ENCODE data around the gene PMS2.
A peak's percentile ranks its signal among the peaks of the same experiment; 100 is the strongest.
"Not testable (repeated sequence)": the region's sequence is repeated elsewhere in the genome, so short reads cannot be mapped to it uniquely, and the experiment has no call there.

The PMS2 gene, protein sequence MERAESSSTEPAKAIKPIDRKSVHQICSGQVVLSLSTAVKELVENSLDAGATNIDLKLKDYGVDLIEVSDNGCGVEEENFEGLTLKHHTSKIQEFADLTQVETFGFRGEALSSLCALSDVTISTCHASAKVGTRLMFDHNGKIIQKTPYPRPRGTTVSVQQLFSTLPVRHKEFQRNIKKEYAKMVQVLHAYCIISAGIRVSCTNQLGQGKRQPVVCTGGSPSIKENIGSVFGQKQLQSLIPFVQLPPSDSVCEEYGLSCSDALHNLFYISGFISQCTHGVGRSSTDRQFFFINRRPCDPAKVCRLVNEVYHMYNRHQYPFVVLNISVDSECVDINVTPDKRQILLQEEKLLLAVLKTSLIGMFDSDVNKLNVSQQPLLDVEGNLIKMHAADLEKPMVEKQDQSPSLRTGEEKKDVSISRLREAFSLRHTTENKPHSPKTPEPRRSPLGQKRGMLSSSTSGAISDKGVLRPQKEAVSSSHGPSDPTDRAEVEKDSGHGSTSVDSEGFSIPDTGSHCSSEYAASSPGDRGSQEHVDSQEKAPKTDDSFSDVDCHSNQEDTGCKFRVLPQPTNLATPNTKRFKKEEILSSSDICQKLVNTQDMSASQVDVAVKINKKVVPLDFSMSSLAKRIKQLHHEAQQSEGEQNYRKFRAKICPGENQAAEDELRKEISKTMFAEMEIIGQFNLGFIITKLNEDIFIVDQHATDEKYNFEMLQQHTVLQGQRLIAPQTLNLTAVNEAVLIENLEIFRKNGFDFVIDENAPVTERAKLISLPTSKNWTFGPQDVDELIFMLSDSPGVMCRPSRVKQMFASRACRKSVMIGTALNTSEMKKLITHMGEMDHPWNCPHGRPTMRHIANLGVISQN

DNA sequence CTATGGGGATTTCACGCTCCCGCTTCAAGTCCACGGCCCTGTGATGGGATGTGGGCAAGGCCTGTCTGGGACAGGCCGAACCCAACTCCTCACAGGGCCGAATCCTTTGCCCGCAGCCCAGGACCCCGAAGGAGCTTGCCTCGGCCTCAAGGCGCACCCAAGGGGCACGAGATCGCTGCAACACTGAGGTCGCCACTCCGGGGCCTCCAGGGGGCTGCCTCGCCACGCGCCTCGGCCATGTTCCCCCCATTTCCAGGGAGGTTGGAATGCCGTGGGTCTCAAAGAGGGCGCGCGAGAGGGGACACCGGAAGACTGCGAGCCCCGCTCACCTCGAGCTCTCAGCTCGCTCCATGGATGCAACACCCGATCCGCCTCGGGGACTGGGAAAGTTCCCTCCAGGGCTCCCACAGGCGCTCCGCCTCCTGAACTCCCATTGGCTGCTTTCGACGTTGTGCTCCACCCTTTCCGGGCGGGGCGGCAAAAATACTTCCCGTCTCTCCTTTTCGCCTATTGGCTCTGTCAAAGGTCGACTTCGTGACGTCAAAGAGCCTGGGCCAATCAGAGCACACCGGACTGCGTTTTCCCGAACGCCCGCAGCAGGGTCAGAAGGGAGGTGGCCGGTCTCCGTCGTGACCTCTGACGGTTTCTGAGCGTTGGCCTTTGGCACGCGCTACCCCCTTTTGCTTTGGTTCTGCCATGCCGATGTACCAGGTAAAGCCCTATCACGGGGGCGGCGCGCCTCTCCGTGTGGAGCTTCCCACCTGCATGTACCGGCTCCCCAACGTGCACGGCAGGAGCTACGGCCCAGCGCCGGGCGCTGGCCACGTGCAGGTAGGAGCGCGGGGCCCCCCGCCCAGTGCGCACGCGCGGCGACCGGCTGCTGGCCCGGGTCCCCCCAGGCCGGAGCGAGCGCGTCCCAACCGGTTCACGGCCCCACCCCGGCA lies at the start of gene PMS2, which contains the start of gene AIMP2:
TSS of gene PMS2 (minus strand) at position 382 of the 944 bp plus-strand sequence. CDS start at position 352, 30 bp downstream.
TSS of gene AIMP2 (plus strand) at position 605 of the 944 bp plus-strand sequence. CDS start at position 697, 92 bp downstream.
- TF ChIP-seq, protein P1, sequence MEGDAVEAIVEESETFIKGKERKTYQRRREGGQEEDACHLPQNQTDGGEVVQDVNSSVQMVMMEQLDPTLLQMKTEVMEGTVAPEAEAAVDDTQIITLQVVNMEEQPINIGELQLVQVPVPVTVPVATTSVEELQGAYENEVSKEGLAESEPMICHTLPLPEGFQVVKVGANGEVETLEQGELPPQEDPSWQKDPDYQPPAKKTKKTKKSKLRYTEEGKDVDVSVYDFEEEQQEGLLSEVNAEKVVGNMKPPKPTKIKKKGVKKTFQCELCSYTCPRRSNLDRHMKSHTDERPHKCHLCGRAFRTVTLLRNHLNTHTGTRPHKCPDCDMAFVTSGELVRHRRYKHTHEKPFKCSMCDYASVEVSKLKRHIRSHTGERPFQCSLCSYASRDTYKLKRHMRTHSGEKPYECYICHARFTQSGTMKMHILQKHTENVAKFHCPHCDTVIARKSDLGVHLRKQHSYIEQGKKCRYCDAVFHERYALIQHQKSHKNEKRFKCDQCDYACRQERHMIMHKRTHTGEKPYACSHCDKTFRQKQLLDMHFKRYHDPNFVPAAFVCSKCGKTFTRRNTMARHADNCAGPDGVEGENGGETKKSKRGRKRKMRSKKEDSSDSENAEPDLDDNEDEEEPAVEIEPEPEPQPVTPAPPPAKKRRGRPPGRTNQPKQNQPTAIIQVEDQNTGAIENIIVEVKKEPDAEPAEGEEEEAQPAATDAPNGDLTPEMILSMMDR (IDR thresholded peaks at IDR 0.05; ENCODE audit: borderline replicate concordance, control extremely low read depth, extremely low read depth, insufficient read depth, missing control alignments): peak; percentile 5
- DNase-seq (ENCODE audit: low spot score): peak; percentile 94
- in situ Hi-C loops (cut with MboI; ENCODE audit: low sequenced_read_pairs, unreplicated experiment): no loop called here

DNA sequence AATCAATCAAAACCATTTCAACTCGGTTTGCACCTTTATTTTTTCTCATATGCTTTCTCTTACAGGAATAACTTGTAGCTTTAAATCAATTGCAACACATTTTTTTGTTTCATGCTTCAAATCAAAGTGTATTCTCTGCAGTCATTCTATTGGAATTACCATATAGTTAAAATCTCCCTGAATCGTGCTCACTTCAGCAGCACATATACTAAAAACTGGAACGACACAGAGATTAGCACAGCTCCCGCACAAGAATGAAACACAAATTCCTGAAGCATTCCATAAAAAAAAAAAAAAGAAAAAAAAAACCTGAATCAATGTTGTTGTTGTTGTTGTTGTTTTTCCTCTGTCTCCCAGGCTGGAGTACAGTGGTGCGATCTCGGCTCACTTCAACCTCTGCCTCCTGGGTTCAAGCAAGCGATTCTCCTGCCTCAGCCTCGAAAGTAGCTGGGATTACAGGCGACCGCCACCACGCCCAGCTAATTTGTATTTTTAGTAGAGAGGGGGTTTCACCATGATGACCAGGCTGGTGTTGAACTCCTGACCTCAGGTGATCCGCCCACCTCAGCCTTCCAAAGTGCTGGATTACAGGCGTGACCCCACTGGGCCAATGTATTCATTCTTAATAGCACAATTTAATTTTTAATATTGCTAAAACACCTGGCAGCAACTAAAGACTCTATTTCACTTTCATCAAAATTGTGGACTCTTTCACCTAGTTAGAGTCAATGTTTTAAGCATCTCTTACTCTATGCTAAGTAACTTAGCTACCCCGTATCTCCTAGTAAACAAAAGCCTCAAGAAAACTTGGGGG lies 48.7 kb upstream of the PMS2 start:
- TF ChIP-seq, protein P1 (IDR thresholded peaks at IDR 0.05; ENCODE audit: borderline replicate concordance, control extremely low read depth, extremely low read depth, insufficient read depth, missing control alignments): no peak
- in situ Hi-C loops (cut with MboI; ENCODE audit: low sequenced_read_pairs, unreplicated experiment): no loop called here
- no peak for DNase-seq (ENCODE audit: low spot score)

DNA sequence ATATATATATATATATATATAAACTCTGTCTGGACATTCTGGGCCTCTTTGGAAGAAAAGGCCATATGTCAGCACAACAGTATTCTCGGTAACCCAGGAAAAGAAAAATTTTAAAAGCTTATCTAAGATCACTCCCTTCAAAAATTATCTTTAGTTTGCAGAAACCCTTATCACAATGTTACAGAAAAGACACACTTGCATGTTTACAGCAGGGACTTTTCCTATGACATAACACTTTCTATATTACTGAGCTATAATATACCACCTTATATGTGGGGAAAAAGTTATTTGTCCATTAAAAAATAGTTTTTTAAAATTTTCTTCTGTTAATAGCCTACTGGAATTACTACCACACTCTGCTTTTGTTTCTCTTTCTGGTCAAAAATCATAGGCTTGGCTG lies 47.8 kb upstream of the PMS2 start:
- DNase-seq (ENCODE audit: low spot score): no peak
- TF ChIP-seq, protein P1 (IDR thresholded peaks at IDR 0.05; ENCODE audit: borderline replicate concordance, control extremely low read depth, extremely low read depth, insufficient read depth, missing control alignments): no peak
- in situ Hi-C loops (cut with MboI; ENCODE audit: low sequenced_read_pairs, unreplicated experiment): no loop called here

DNA sequence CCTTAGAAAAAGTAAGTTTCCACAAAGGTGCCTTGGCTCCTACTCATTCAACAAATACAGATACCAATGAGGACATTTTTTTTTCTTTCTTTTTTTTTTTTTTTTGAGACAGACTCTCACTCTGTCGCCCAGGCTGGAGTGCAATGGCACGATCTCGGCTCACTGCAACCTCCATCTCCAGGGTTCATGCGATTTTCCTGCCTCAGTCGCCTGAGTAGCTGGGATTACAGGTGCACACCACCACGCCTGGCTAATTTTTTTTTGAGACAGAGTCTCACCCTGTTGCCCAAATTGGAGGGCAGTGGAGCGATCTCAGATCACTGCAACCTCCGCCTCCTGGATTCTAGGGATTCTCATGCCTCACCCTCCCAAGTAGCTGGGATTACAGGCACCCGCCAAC lies 42.3 kb upstream of the PMS2 start:
- DNase-seq (ENCODE audit: low spot score); in situ Hi-C loops (cut with MboI; ENCODE audit: low sequenced_read_pairs, unreplicated experiment): not testable (repeated sequence)

DNA sequence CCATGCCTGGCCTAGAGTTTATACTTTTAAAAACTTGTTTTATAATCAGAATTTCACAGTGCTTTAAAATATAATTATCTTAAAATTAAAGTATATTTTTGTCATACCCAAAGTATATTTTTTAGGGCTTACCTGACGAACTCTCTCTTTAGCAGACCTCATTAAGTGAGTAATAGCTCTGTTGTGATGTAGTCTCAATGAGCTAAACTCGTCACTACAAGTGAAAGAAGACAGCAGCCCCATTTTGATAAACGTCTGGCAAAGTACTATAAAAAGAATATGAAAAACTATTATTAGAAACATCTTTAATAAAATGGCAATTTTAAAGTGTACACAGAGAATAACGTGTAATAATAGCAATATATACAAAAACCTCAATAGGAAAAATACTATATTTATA lies 40.9 kb upstream of the PMS2 start:
- TF ChIP-seq, protein P1 (IDR thresholded peaks at IDR 0.05; ENCODE audit: borderline replicate concordance, control extremely low read depth, extremely low read depth, insufficient read depth, missing control alignments): no peak
- DNase-seq (ENCODE audit: low spot score): no peak
- in situ Hi-C loops (cut with MboI; ENCODE audit: low sequenced_read_pairs, unreplicated experiment): no loop called here

DNA sequence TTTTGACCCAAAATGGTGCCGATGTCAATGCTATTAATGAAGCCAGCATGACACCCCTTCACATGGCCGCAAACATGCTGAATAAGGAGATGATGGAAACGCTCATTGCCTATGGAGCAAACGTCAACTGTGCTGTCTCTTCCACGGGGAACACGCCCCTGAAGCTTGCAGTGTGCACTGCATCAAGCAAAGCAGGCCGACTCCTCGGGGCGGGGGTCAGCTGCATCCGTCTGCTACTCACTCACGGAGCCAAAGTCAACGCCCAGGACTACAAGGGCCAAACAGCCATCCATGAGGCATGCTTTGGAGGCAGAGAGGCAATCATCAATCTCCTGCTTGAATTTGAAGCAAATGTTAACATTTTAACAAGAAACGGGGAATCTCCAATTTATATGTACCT lies 26.8 kb upstream of the PMS2 start:
- no peak for DNase-seq (ENCODE audit: low spot score)
- in situ Hi-C loops (cut with MboI; ENCODE audit: low sequenced_read_pairs, unreplicated experiment): no loop called here
- TF ChIP-seq, protein P1 (IDR thresholded peaks at IDR 0.05; ENCODE audit: borderline replicate concordance, control extremely low read depth, extremely low read depth, insufficient read depth, missing control alignments): no peak
